Stomach smooth muscle (tissue), 2 donors: ENCODE results near the gene KCTD14.
"Not testable (repeated sequence)": the region's sequence is repeated elsewhere in the genome, so short reads cannot be mapped to it uniquely, and the experiment has no call there.

Experiments used
- H3K27ac ChIP-seq: one replicate; pipeline ENCODE4 v1.7.0; 2013; ENCODE audit warnings: mild to moderate bottlenecking, low read length, inconsistent platforms
- H3K27me3 ChIP-seq, 2 donors: one replicate each; pipeline ENCODE4 v1.7.0; 2013; ENCODE audit warnings: low read length in 2 of 2; ENCODE audit not compliant: insufficient read depth in 2 of 2, control insufficient read depth in 1 of 2
- H3K36me3 ChIP-seq, 2 donors: one replicate each; pipeline ENCODE4 v1.7.0; 2013; ENCODE audit warnings: low read length in 2 of 2; ENCODE audit not compliant: control insufficient read depth in 2 of 2, insufficient read depth in 2 of 2
- H3K4me1 ChIP-seq: one replicate; pipeline ENCODE4 v1.7.0; 2013; ENCODE audit warnings: low read length; ENCODE audit not compliant: control insufficient read depth, insufficient read depth
- H3K4me3 ChIP-seq, 2 donors: one replicate each; pipeline ENCODE4 v1.7.0; 2013; ENCODE audit warnings: low read length in 2 of 2
- H3K9ac ChIP-seq, 2 donors: one replicate each; pipeline ENCODE4 v1.7.0; 2013; ENCODE audit warnings: low read length in 2 of 2, mild to moderate bottlenecking in 1 of 2
- H3K9me3 ChIP-seq, 2 donors: one replicate each; pipeline ENCODE4 v1.7.0; 2013; ENCODE audit warnings: low read length in 2 of 2; ENCODE audit not compliant: control insufficient read depth in 2 of 2
- donor health status: healthy.
- donor health status: Pancreatic carcinoma.

KCTD14 gene

DNA sequence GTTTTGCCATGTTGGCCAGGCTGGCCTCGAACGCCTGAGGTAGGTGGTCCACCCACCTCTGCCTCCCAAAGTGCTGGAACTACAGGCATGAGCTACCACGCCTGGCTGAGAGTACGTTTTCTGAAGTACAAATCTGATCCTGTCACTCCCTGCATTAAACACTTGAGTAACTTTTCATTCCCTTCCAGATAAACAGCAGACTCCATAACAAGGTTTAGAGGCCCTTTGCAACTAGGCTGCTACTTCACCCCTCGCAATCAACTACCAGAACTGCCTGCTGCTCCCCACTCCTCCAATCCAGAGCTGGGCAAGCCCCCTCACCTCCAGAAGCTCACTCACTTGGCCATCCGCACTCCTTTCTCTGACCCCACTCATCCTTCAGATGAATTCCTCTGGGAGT, 1.5 kb downstream of the KCTD14 start:
- Histone ChIP-seq H3K4me3 (no peak overlapping the region), H3K9me3 (no peaks in the 10 kb centered on the region), H3K9ac (no peak overlapping the region), H3K36me3 (peaks cover 0 to 2% of the 10 kb centered on the region in 2 donors), H3K4me1 (peaks cover 10% of the 10 kb centered on the region), H3K27me3 (no peaks in the 10 kb centered on the region), H3K27ac (no peak overlapping the region)

DNA sequence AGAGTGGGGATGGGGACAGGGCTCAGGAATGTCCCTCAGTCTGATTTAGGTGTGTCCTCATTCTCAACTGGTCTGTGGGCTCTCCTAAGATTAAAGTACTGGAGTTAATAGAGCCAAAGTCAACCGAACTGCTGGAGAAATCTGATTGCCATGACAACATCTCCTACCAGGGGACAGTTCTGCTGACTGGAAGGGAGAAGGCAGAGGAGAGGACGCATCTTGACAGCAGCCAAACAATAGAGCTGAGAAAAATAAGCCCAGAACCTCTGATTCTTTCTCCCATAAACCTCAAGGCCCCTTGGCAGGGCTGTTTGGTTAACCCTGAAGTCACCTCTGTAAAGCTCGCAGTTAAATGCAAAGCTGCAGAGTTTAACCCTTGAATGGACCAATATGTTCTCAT, 2.8 kb downstream of the KCTD14 start:
- Histone ChIP-seq H3K27ac (no peak overlapping the region), H3K9me3 (no peaks in the 10 kb centered on the region), H3K4me1 (peaks cover 10% of the 10 kb centered on the region), H3K36me3 (peaks cover 0 to 6% of the 10 kb centered on the region in 2 donors), H3K9ac (no peak overlapping the region), H3K4me3 (no peak overlapping the region), H3K27me3 (no peaks in the 10 kb centered on the region)

- Histone ChIP-seq H3K27me3 (no peaks in the 10 kb centered on the region), H3K36me3 (peaks cover 0 to 6% of the 10 kb centered on the region in 2 donors), H3K27ac (no peak overlapping the region), H3K4me1 (peaks cover 10% of the 10 kb centered on the region), H3K9ac (no peak overlapping the region), H3K4me3 (no peak overlapping the region), H3K9me3 (no peaks in the 10 kb centered on the region)
Observed at GRCh38 chr11:78019808-78020207, 3.3 kb downstream of the KCTD14 start.

DNA sequence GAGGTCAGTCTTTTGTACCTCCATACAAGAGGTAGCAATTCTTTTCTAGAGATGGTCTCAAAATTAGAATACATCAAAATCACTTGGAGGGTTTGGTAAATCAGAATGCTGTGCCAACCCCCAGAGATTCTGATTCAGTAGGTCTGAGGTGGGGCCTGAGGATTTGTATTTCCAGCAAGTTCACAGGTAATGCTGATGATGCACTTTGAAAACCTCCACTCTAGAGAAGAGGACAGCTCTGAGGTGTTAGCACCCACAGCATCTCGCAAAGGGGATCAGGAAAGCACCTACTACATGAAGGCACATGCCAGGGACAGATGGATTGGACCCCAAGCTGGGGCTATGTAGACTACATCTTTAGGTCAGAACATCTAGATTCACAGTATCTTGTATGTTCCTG, 7.2 kb downstream of the KCTD14 start:
- Histone ChIP-seq H3K27me3 (no peaks in the 10 kb centered on the region), H3K4me1 (no peaks in the 10 kb centered on the region), H3K9me3 (no peaks in the 10 kb centered on the region), H3K27ac (no peak overlapping the region), H3K4me3 (no peak overlapping the region), H3K9ac (no peak overlapping the region), H3K36me3 (peaks cover 0 to 6% of the 10 kb centered on the region in 2 donors)

DNA sequence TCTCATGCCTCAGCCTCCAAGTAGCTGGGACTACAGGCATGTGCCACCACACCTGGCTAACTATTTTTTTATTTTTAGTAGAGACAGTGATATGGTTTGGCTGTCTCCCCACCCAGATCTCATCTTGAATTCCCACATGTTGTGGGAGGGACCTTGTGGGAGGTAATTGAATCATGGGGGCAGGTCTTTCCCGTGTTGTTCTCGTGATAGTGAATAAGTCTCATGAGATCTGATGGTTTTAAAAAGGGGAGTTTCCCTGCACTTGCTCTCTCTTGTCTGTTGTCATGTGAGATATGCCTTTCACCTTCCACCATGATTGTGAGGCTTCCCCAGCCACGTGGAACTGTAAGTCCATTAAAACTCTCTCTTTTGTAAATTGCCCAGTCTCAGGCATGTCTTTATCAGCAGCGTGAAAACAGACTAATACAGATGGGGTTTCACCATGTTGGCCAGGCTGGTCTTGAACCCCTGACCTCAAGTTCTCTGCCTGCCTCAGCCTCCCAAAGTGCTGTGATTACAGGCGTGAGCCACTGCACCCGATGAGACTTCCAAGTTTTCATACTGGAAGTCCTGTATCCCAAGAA, 8.0 kb downstream of the KCTD14 start:
- not testable (repeated sequence) for H3K27ac ChIP-seq, H3K9ac ChIP-seq, H3K4me1 ChIP-seq, H3K9me3 ChIP-seq, H3K27me3 ChIP-seq, H3K36me3 ChIP-seq, H3K4me3 ChIP-seq

- H3K27me3 ChIP-seq, result no peaks in the 10 kb centered on the region
- no peak overlapping the region for H3K9ac ChIP-seq
- H3K4me1 ChIP-seq, result no peaks in the 10 kb centered on the region
- peaks cover 0 to under 1% of the 10 kb centered on the region in 2 donors for H3K36me3 ChIP-seq
- no peak overlapping the region for H3K4me3 ChIP-seq
- H3K9me3 ChIP-seq, result no peaks in the 10 kb centered on the region
- no peak overlapping the region for H3K27ac ChIP-seq
Observed at GRCh38 chr11:78011301-78011700, 11.8 kb downstream of the KCTD14 start.

DNA sequence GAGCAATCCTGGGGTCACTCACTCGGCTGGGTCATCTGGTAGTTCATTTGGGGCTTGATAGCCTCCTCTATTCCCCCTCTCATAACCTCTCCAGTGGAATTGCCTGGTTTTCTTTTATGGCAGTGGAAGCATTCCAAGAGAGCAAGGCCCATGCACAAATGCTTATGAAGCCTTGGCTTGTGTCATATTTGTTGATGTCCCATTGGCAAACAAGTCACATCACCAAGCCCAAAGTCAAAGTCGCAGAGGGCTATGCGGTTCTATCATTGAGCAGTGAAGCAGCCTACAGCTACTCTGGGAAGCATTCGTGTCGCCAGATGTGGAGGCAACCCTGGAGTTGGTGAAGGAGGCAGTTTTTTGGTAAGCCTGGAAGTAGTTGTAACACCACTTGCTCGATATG, 12.3 kb downstream of the KCTD14 start:
- Histone ChIP-seq H3K27ac (no peak overlapping the region), H3K4me3 (no peak overlapping the region), H3K9ac (no peak overlapping the region), H3K36me3 (no peaks in the 10 kb centered on the region), H3K9me3 (no peaks in the 10 kb centered on the region), H3K4me1 (no peaks in the 10 kb centered on the region), H3K27me3 (no peaks in the 10 kb centered on the region)

DNA sequence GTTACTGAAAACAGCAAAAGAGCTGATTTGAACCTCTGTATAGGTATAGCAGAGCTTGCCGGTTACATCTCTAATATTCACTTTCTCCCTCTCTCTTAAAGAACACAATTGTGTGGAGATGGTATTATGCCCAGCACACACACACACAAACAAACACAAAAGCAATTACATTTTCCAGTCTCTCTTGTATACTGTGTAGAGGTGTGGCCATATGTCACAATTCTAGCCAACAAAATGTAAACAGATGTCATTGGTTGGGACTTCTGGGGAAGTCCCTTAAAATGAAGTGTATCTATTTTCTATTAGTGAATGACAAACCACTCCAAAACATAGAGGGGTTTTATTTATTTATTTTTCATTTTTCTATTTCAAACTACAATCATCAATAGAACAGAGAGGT, 12.8 kb downstream of the KCTD14 start:
- Histone ChIP-seq H3K4me3 (no peak overlapping the region), H3K9ac (no peak overlapping the region), H3K27me3 (no peaks in the 10 kb centered on the region), H3K36me3 (no peaks in the 10 kb centered on the region), H3K9me3 (no peaks in the 10 kb centered on the region), H3K4me1 (no peaks in the 10 kb centered on the region), H3K27ac (no peak overlapping the region)

DNA sequence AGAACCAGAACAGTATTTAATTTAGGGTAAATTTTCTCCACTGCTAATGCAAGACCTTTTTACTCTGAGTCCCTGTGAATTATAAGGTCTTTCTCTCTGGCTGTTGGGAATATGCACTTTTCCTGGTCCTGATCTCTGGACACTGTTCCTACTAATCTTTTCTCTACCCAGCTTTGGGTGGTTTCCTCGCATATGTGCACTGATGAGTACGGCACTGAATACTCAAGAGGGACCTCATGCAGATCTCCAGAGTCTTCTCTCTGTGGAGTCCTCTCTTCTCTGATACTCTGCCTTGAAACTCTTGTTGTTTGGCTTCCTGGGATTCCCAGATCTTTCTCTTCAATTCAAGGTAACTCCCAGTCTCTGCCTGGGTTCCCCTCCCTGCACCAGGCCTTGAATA, 14.0 kb downstream of the KCTD14 start:
- no peaks in the 10 kb centered on the region for H3K9me3 ChIP-seq
- no peak overlapping the region for H3K4me3 ChIP-seq
- no peaks in the 10 kb centered on the region for H3K27me3 ChIP-seq
- H3K4me1 ChIP-seq, result no peaks in the 10 kb centered on the region
- H3K27ac ChIP-seq, result no peak overlapping the region
- no peak overlapping the region for H3K9ac ChIP-seq
- H3K36me3 ChIP-seq, result no peaks in the 10 kb centered on the region

DNA sequence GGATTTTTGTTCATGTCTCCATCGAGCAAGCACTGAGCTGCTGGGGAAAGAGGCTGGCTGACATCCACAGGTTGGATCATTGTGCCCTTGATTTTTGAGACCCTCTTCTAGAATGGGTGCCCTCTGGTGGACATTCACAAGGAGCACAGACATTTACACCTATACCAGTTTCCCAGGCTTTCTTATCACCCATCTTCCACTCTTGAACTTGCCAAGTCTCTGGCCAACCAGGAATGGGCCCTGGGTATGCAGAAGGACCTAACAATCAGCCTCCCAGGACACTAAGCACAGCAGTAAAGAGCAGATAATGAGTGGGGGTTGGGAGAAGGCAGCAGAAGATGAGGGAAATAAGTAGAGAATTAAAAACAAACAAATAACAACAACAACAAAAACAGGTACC, 22.9 kb downstream of the KCTD14 start:
- Histone ChIP-seq H3K9ac (no peak overlapping the region), H3K27ac (no peak overlapping the region)

DNA sequence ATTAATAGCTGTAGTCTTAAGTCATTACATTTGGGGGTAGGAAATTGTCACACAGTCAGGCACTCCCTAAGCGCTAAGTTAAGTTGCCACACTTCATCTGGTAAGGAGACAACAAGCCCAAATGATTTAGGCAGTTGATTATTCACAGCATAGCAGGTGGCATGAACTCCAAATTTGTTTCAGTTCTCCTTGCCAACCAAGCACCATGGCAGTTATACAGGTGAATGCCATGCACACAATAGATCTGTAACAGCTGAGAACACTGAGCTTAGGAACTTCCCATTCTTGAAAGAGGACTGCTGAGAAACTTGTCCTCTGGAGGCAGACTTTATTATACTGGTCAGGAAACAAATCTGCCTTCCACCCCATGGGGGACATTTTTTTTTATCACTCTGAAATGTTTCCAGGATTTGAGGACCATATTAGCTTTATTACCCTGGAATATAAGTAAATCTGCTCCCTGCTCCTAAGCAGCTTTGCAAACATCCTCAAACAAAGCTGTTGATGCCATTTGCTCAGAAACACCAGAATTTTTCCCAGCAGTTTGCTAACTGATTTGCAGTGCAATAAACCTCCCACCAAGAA, 23.5 kb downstream of the KCTD14 start:
- Histone ChIP-seq H3K4me3 (no peak overlapping the region), H3K9me3 (no peaks in the 10 kb centered on the region), H3K27ac (no peak overlapping the region), H3K36me3 (no peaks in the 10 kb centered on the region), H3K9ac (no peak overlapping the region), H3K27me3 (no peaks in the 10 kb centered on the region), H3K4me1 (no peaks in the 10 kb centered on the region)

More for the DNA sequence above, 22.9 kb downstream of the KCTD14 start:
- Histone ChIP-seq H3K27me3 (no peaks in the 10 kb centered on the region), H3K4me1 (no peaks in the 10 kb centered on the region), H3K9me3 (no peaks in the 10 kb centered on the region), H3K36me3 (no peaks in the 10 kb centered on the region), H3K4me3 (no peak overlapping the region)
